CD14-positive monocyte (primary cell): Measurements from ENCODE around the gene DENND11. TPM values are rescaled to one million over a fixed set of nuclear protein-coding genes. Genes with fewer than 3 reads are reported as not detected.

ENCODE experiments used
- DNase-seq, 3 donors: peaks; one replicate each; pipeline ENCODE4 v3.0.0-alpha.2; 2011 to 2022
- H2AFZ ChIP-seq: 2 replicates; pipeline ENCODE4 v1.6.0; 2012; ENCODE audit warnings: mild to moderate bottlenecking, low read depth, low read length, inconsistent platforms; ENCODE audit not compliant: insufficient read depth, poor library complexity, severe bottlenecking
- H3K27ac ChIP-seq, 2 donors: 1 replicate in 1 of 2; 2 replicates in 1 of 2; pipeline ENCODE4 v1.5.1; 2012 to 2013; ENCODE audit warnings: low read length in 2 of 2, control low read depth in 1 of 2, inconsistent platforms in 1 of 2, low read depth in 1 of 2, mild to moderate bottlenecking in 1 of 2
- H3K27me3 ChIP-seq, 2 donors: one replicate each; pipeline versions ENCODE4 v1.6.0 to v1.6.1; 2011 to 2013; ENCODE audit warnings: low read length in 2 of 2; ENCODE audit not compliant: control insufficient read depth in 2 of 2, insufficient read depth in 2 of 2
- H3K36me3 ChIP-seq, 2 donors: replicated peaks in 1 of 2; 1 replicate in 1 of 2; 2 replicates in 1 of 2; pipeline versions ENCODE4 v1.5.1 to v1.6.1; 2012 to 2013; ENCODE audit warnings: low read length in 2 of 2, control low read depth in 1 of 2, inconsistent platforms in 1 of 2, mild to moderate bottlenecking in 1 of 2; ENCODE audit not compliant: insufficient read depth in 2 of 2, control insufficient read depth in 1 of 2
- H3K4me1 ChIP-seq, 2 donors: 1 replicate in 1 of 2; 2 replicates in 1 of 2; pipeline versions ENCODE4 v1.5.1 to v1.6.1; 2012 to 2013; ENCODE audit warnings: low read length in 2 of 2, control low read depth in 1 of 2, inconsistent platforms in 1 of 2, mild to moderate bottlenecking in 1 of 2, moderate library complexity in 1 of 2; ENCODE audit not compliant: insufficient read depth in 2 of 2, control insufficient read depth in 1 of 2
- H3K4me2 ChIP-seq: replicated peaks from 2 replicates; pipeline ENCODE3; 2012; ENCODE audit warnings: low read length, moderate library complexity, mild to moderate bottlenecking; ENCODE audit not compliant: poor library complexity, severe bottlenecking; ENCODE audit errors: extremely low read depth
- H3K4me3 ChIP-seq, 3 experiments: fragments of 200-600 bp in 1 of 3; sonication (generic) in 1 of 3; replicated peaks in 1 of 3; 1 replicate in 2 of 3; 2 replicates in 1 of 3; pipeline ENCODE4 v1.5.1; 2011 to 2013; ENCODE audit warnings: low read length in 3 of 3, mild to moderate bottlenecking in 3 of 3, control low read depth in 2 of 3, low read depth in 2 of 3, inconsistent platforms in 1 of 3, moderate library complexity in 1 of 3
- H3K79me2 ChIP-seq: 2 replicates; pipeline ENCODE4 v1.6.0; 2012; ENCODE audit warnings: mild to moderate bottlenecking, control low read depth, inconsistent platforms, low read length, moderate library complexity; ENCODE audit not compliant: insufficient read depth
- H3K9ac ChIP-seq: 2 replicates; pipeline ENCODE4 v1.6.0; 2017; ENCODE audit warnings: low read length, mild to moderate bottlenecking; ENCODE audit not compliant: insufficient read depth, poor library complexity, severe bottlenecking
- H3K9me3 ChIP-seq, 2 donors: replicated peaks in 1 of 2; 1 replicate in 1 of 2; 2 replicates in 1 of 2; pipeline versions ENCODE4 v1.5.1 to v1.6.1; 2012 to 2013; ENCODE audit warnings: low read length in 2 of 2, control low read depth in 1 of 2; ENCODE audit not compliant: control insufficient read depth in 1 of 2, insufficient read depth in 1 of 2
- H4K20me1 ChIP-seq: 2 replicates; pipeline ENCODE4 v1.6.0; 2012; ENCODE audit warnings: mild to moderate bottlenecking, low read length, control low read depth, moderate library complexity; ENCODE audit not compliant: insufficient read depth
- H3K27ac Mint-ChIP-seq, 7 donors: one replicate each; pipeline ENCODE4 v1.8.0; 2020; ENCODE audit warnings: mild to moderate bottlenecking in 7 of 7, mixed read lengths in 7 of 7, moderate library complexity in 6 of 7, inconsistent platforms in 2 of 7
- H3K27me3 Mint-ChIP-seq, 3 donors: one replicate each; pipeline ENCODE4 v1.8.0; 2021 to 2022; ENCODE audit warnings: low read depth in 3 of 3, mild to moderate bottlenecking in 3 of 3, mixed read lengths in 3 of 3, moderate library complexity in 3 of 3, inconsistent platforms in 1 of 3
- H3K36me3 Mint-ChIP-seq, 2 donors: one replicate each; pipeline ENCODE4 v1.8.0; 2020; ENCODE audit warnings: mixed read lengths in 2 of 2, inconsistent platforms in 1 of 2, mild to moderate bottlenecking in 1 of 2
- H3K4me1 Mint-ChIP-seq: one replicate; pipeline ENCODE4 v1.8.0; 2020; ENCODE audit warnings: mild to moderate bottlenecking, mixed read lengths
- H3K4me3 Mint-ChIP-seq, 2 donors: one replicate each; pipeline ENCODE4 v1.8.0; 2020; ENCODE audit warnings: mild to moderate bottlenecking in 2 of 2, mixed read lengths in 2 of 2, moderate library complexity in 1 of 2
- H3K9me3 Mint-ChIP-seq, 7 donors: one replicate each; pipeline ENCODE4 v1.8.0; 2020 to 2022; ENCODE audit warnings: mixed read lengths in 7 of 7, mild to moderate bottlenecking in 6 of 7, moderate library complexity in 6 of 7, inconsistent platforms in 2 of 7
- CTCF ChIP-seq: fragments of 200-600 bp; IDR thresholded peaks from one replicate; pipeline ENCODE4 v1.8.0; 2022; ENCODE audit warnings: antibody characterized with exemption, mild to moderate bottlenecking
- WGBS: methylation state at CpG from one replicate; pipeline ENCODE4 v1.1.5; 2013; ENCODE audit warnings: missing lambda C conversion rate; ENCODE audit not compliant: insufficient coverage; 5-methylcytosine and 5-hydroxymethylcytosine counted together
- intact Hi-C, 2 donors: fragments of 100-400 bp; cut with micrococcal nuclease; formaldehyde crosslinking; loops; one replicate each; pipeline versions ENCODE4 v1.15.0 to v1.15.1; 2023
- polyA plus RNA-seq, 3 donors: library from polyadenylated mRNA; depleted of rRNA in 1 of 3; unstranded in 2 of 3; stranded (reverse) in 1 of 3; fragments of 300-500 nt in 2 of 3; fragments of >200 nt in 1 of 3; fragmentation: Illumina TruSeq in 2 of 3; gene quantifications; 1 replicate in 2 of 3; 2 replicates in 1 of 3; pipeline ENCODE4 v1.2.3, GENCODE V29; 2012 to 2021

DENND11 gene
- polyA plus RNA-seq, 3 donors: 1.4 to 4.7 (median 1.9) TPM

DNA sequence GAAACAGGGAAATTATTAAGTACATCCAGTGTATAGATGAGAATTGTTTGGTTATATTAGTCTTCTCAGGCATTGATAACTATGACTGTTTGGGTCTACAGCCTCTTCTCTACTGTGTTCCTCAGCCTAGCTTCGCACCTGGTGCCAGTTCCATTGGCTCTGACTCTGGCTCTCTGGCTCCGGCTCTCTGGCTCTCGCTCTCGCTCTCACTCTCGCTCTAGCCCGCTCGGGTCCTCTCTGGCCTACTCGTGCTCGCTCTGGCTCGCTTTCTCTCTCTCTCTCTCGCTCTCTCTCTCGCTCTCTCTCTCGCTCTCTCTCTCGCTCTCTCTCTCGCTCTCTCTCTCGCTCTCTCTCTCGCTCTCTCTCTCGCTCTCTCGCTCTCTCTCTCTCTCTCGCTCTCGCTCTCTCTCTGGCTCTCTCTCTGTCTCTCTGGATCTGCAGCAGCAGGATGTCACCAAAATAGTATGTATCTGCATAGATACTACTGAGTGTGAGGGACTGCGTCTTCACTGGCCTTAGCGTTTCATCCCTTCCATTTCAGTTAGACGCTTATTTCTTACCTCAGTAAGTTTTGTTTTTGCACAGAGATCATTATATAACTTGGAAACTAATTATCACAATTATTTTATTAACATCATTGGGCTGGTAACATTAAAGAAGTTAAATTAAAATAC lies 29.6 kb upstream of the DENND11 start:
- DNase-seq: no peak
- H3K27ac ChIP-seq: no peak overlapping the region
- Mint-ChIP-seq H3K4me1 (no peaks in the 10 kb centered on the region), H3K27ac (no peak overlapping the region), H3K36me3 (no peaks in the 10 kb centered on the region), H3K9me3 (no peaks in the 10 kb centered on the region), H3K27me3 (peaks cover 0 to 3% (median 0%) of the 10 kb centered on the region in 3 donors), H3K4me3 (no peak overlapping the region)
- no peaks in the 10 kb centered on the region for H3K4me1 ChIP-seq
- no peak for TF ChIP-seq CTCF
- H3K4me3 ChIP-seq: no peak overlapping the region
- no peaks in the 10 kb centered on the region for H4K20me1 ChIP-seq
- no peak overlapping the region for H2AFZ ChIP-seq
- H3K9ac ChIP-seq: no peak overlapping the region
- no peaks in the 10 kb centered on the region for H3K27me3 ChIP-seq
- H3K9me3 ChIP-seq: no peaks in the 10 kb centered on the region
- intact Hi-C loops: loop anchor here in 1 of 2 donors (10.0 kb wide), 1 partner anchor 77 kb away; no protein-coding TSS in a partner anchor
- H3K36me3 ChIP-seq: no peaks in the 10 kb centered on the region
- 96% methylated on average over 13 of the region's 24 CpGs for WGBS
- no peaks in the 10 kb centered on the region for H3K79me2 ChIP-seq
- H3K4me2 ChIP-seq: no peak overlapping the region

DNA sequence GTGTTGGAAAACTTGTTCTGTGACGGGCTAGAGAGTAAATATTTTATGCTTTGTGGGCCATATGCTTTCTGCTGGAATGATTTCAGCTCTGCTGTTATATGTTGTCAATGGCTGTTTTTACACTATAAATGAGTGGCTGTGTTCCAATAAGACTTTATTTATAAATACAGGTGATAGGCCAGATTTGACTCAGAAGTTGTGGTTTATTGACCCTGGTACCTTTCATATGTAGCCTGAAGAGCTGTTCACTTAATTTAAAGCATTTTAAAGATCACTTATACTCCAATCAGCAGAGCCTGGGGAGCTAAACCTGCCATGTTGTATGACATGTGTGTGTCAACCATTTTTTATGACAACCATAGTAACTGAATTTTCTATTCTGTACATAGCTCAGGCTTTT lies 27.1 kb upstream of the DENND11 start:
- Mint-ChIP-seq H3K9me3 (no peaks in the 10 kb centered on the region), H3K4me1 (no peaks in the 10 kb centered on the region), H3K4me3 (no peak overlapping the region), H3K27me3 (peaks cover 0 to 3% (median 0%) of the 10 kb centered on the region in 3 donors), H3K27ac (no peak overlapping the region), H3K36me3 (no peaks in the 10 kb centered on the region)
- intact Hi-C loops: no loop called here
- Histone ChIP-seq H4K20me1 (no peaks in the 10 kb centered on the region), H3K36me3 (no peaks in the 10 kb centered on the region), H3K9ac (no peak overlapping the region), H3K9me3 (no peaks in the 10 kb centered on the region), H3K27me3 (no peaks in the 10 kb centered on the region), H3K27ac (no peak overlapping the region), H3K4me3 (no peak overlapping the region), H3K4me1 (no peaks in the 10 kb centered on the region), H3K79me2 (no peaks in the 10 kb centered on the region), H2AFZ (no peak overlapping the region), H3K4me2 (no peak overlapping the region)
- 100% methylated on average over 1 of the region's 1 CpG for WGBS
- no peak for DNase-seq
- no peak for TF ChIP-seq CTCF
